IMR-90 (cell line): ENCODE measurements around the gene ADARB2.

ENCODE experiments used
- ELK1 ChIP-seq: fragments of 150-350 bp; IDR thresholded peaks from 2 replicates; pipeline ENCODE4 v1.6.1; 2016; ENCODE audit warnings: low read depth, mild to moderate bottlenecking, low read length, moderate library complexity, borderline replicate concordance
- RCOR1 ChIP-seq: IDR thresholded peaks from 2 replicates; pipeline ENCODE4 v1.6.1; 2012; ENCODE audit warnings: mild to moderate bottlenecking, low read length, improper control_type of control experiment; ENCODE audit not compliant: insufficient replicate concordance
- SMC3 ChIP-seq: fragments of 150-350 bp; IDR thresholded peaks from 2 replicates; pipeline ENCODE4 v1.6.1; 2016; ENCODE audit warnings: low read depth, mild to moderate bottlenecking, antibody characterized with exemption, low read length, moderate library complexity
- TF ChIP-seq, protein P1 (sequence below): fragments of 150-350 bp; IDR thresholded peaks from 2 replicates; pipeline ENCODE4 v1.6.1; 2017; ENCODE audit warnings: mild to moderate bottlenecking, antibody characterized with exemption, low read length, low read depth
- TF ChIP-seq, protein P2 (sequence below): conservative IDR thresholded peaks from 2 replicates; pipeline ENCODE4 v1.5.1; 2012; ENCODE audit warnings: mild to moderate bottlenecking, low read depth, low read length, improper control_type of control experiment

DNA sequence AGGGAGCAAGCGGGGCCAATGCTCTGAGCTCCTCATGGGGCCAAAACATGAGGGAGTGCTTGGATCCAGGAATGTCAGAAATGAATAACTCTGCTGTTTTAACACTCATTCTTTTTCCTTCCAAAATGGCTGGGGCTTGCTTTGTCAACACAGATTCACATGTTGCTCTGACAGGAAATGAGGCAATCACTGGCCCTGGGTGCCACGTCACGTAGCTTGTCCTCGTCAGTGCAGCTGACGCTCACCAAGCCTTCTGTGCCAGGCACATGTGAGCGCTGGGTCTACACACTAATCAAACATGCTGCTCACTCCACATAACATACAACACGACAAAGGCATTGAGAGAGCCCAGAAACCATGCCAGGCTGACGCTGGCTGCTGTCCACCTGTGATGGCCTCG, 482.2 kb downstream of the ADARB2 start:
- TF ChIP-seq, protein P1, sequence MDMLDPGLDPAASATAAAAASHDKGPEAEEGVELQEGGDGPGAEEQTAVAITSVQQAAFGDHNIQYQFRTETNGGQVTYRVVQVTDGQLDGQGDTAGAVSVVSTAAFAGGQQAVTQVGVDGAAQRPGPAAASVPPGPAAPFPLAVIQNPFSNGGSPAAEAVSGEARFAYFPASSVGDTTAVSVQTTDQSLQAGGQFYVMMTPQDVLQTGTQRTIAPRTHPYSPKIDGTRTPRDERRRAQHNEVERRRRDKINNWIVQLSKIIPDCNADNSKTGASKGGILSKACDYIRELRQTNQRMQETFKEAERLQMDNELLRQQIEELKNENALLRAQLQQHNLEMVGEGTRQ, result no peak
- TF ChIP-seq, protein P2, sequence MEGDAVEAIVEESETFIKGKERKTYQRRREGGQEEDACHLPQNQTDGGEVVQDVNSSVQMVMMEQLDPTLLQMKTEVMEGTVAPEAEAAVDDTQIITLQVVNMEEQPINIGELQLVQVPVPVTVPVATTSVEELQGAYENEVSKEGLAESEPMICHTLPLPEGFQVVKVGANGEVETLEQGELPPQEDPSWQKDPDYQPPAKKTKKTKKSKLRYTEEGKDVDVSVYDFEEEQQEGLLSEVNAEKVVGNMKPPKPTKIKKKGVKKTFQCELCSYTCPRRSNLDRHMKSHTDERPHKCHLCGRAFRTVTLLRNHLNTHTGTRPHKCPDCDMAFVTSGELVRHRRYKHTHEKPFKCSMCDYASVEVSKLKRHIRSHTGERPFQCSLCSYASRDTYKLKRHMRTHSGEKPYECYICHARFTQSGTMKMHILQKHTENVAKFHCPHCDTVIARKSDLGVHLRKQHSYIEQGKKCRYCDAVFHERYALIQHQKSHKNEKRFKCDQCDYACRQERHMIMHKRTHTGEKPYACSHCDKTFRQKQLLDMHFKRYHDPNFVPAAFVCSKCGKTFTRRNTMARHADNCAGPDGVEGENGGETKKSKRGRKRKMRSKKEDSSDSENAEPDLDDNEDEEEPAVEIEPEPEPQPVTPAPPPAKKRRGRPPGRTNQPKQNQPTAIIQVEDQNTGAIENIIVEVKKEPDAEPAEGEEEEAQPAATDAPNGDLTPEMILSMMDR, result no peak
- no peak for TF ChIP-seq RCOR1
- TF ChIP-seq SMC3, result no peak
- TF ChIP-seq ELK1, result no peak
